Body of pancreas (tissue), 4 donors: ENCODE results near the gene RTBDN. TPM values are rescaled to one million over a fixed set of nuclear protein-coding genes. Genes with fewer than 3 reads are reported as not detected.
A peak's percentile ranks its signal among the peaks of the same experiment; 100 is the strongest.

Source experiments
- ATAC-seq: fragments of 150-250 bp; one replicate; pipeline ENCODE4 v1.9.1; 2016
- DNase-seq, 4 donors: peaks; one replicate each; pipeline ENCODE4 v3.0.0-alpha.2; 2019
- H3K27ac ChIP-seq, 4 donors: fragments of 200-600 bp; sonication (generic); 1 replicate in 3 of 4; 2 replicates in 1 of 4; pipeline versions ENCODE4 v1.5.1 to v1.6.1; 2016 to 2019; ENCODE audit warnings: mild to moderate bottlenecking in 1 of 4, mixed read lengths in 1 of 4, moderate library complexity in 1 of 4
- H3K27me3 ChIP-seq, 2 donors: fragments of 200-600 bp; sonication (generic); one replicate each; pipeline ENCODE4 v1.6.0; 2016; ENCODE audit warnings: mild to moderate bottlenecking in 1 of 2
- H3K36me3 ChIP-seq, 2 donors: fragments of 200-600 bp; sonication (generic); replicated peaks in 1 of 2; 2 replicates each; pipeline ENCODE4 v1.5.1; 2016; ENCODE audit warnings: low read depth in 2 of 2; ENCODE audit not compliant: insufficient read depth in 1 of 2
- H3K4me1 ChIP-seq: fragments of 200-600 bp; sonication (generic); one replicate; pipeline ENCODE4 v1.6.0; 2016
- H3K4me3 ChIP-seq, 2 donors: fragments of 200-600 bp; sonication (generic); 1 replicate in 1 of 2; 2 replicates in 1 of 2; pipeline ENCODE4 v1.5.1; 2016 to 2019
- H3K9me3 ChIP-seq, 3 donors: fragments of 200-600 bp; sonication (generic); 1 replicate in 2 of 3; 2 replicates in 1 of 3; pipeline ENCODE4 v1.5.1; 2016
- CTCF ChIP-seq, 7 experiments: fragments of 450-650 bp in 4 of 7; fragments of 200-600 bp in 3 of 7; sonication (generic) in 3 of 7; IDR thresholded peaks; one replicate each; pipeline ENCODE4 v1.5.1; 2016 to 2019; ENCODE audit warnings: antibody characterized with exemption in 7 of 7
- POLR2A ChIP-seq, 3 donors: fragments of 450-650 bp; IDR thresholded peaks; one replicate each; pipeline ENCODE4 v1.6.1; 2016; ENCODE audit warnings: antibody characterized with exemption in 3 of 3, mild to moderate bottlenecking in 2 of 3
- WGBS, 2 donors: methylation state at CpG; one replicate each; pipeline ENCODE4 v1.1.5; 2017; 5-methylcytosine and 5-hydroxymethylcytosine counted together
- intact Hi-C: fragments of 100-400 bp; cut with DNase I; formaldehyde crosslinking; loops from one replicate; pipeline ENCODE4 v1.15.1; 2023
- total RNA-seq, 2 donors: library from RNA; depleted of rRNA; stranded (reverse); fragments of >200 nt; gene quantifications; one replicate each; pipeline ENCODE4 v1.1.0, GENCODE V29; 2016

The RTBDN gene
- total RNA-seq, 2 donors from 2014 or later, result 0.52 TPM; not detected in 1

DNA sequence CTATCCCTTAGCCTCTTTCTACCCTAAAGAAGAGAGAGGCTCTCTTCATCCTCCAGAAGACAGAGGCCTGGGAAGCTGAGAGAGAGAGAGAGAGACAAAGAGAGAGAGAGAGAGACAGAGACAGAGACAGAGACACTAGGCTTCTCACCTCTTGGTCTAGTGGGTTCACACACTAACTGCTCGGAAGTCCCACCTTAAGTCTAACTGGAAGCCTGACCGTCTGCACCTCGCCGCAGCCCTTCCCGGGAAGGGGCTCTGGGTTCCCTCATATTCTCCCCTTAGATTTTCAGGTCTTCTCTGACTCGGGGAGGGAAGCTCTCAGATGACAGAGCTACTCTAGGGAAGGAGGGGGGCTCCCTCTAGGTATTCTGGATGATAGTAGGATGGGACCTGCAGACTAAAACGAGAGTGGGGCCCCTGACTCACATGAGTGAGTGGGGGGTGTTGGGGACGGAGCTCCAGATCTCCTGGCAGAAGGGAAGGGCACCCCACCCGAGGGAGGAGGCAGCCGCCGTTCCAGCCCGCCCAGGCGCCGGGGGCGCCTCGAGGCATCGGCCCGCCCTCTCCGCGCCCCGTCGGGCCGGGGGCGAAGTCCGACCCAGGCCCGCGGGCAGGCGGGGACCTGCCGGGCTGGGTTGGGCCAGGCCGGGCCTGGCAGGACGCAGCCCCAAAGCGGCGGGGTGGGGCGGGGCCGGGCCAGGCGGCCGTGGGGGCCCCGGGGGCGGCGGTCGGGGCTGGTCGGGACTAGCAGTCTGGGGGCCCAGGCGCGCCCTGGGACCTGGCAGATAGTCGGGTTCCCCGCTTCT, 45.1 kb downstream of the RTBDN start:
- intact Hi-C loops, result no loop called here
- Histone ChIP-seq H3K4me3 (no peak overlapping the region), H3K27ac (peak overlapping the region; percentile 94 to 100 (median 98)), H3K27me3 (no peaks in the 10 kb centered on the region), H3K4me1 (peaks cover 70% of the 10 kb centered on the region), H3K36me3 (no peaks in the 10 kb centered on the region), H3K9me3 (no peaks in the 10 kb centered on the region)
- WGBS, 2 donors, result 6 to 8% methylated on average over 4 to 39 of the region's 46 CpGs
- DNase-seq (no peak), ATAC-seq (peak; percentile 1)
- no peak for TF ChIP-seq CTCF (IDR thresholded peaks at IDR 0.05)
- TF ChIP-seq POLR2A (IDR thresholded peaks at IDR 0.05), result no peak

GRCh38 chr19:12788682-12789097, 45.7 kb downstream of the RTBDN start:
- WGBS, 2 donors, result 1 to 4% methylated on average over 5 to 12 of the region's 12 CpGs
- intact Hi-C loops, result no loop called here
- Histone ChIP-seq H3K36me3 (no peaks in the 10 kb centered on the region), H3K27ac (peak overlapping the region; percentile 94 to 100 (median 98)), H3K4me3 (no peak overlapping the region), H3K27me3 (no peaks in the 10 kb centered on the region), H3K9me3 (no peaks in the 10 kb centered on the region), H3K4me1 (peaks cover 70% of the 10 kb centered on the region)
- ATAC-seq (no peak), DNase-seq (peak; percentile 80 to 89 (median 88))
- TF ChIP-seq POLR2A (IDR thresholded peaks at IDR 0.05) (no peak), CTCF (IDR thresholded peaks at IDR 0.05) (no peak)

GRCh38 chr19:12788042-12788681, 46.2 kb downstream of the RTBDN start:
- Histone ChIP-seq H3K27ac (peak overlapping the region; percentile 94 to 100 (median 98)), H3K4me3 (no peak overlapping the region), H3K36me3 (no peaks in the 10 kb centered on the region), H3K4me1 (peaks cover 75% of the 10 kb centered on the region), H3K27me3 (no peaks in the 10 kb centered on the region), H3K9me3 (no peaks in the 10 kb centered on the region)
- TF ChIP-seq CTCF (IDR thresholded peaks at IDR 0.05), result no peak
- DNase-seq (no peak), ATAC-seq (no peak)
- 42 to 61% methylated on average over 4 of the region's 4 CpGs for WGBS, 2 donors
- intact Hi-C loops, result no loop called here

GRCh38 chr19:12787458-12787857, 46.9 kb downstream of the RTBDN start:
- intact Hi-C loops, result no loop called here
- H3K4me3 ChIP-seq, result no peak overlapping the region

More at GRCh38 chr19:12787458-12787857, 46.9 kb downstream of the RTBDN start:
- Histone ChIP-seq H3K9me3 (no peaks in the 10 kb centered on the region), H3K27me3 (no peaks in the 10 kb centered on the region), H3K27ac (peak overlapping the region; percentile 78 to 100 (median 96)), H3K36me3 (no peaks in the 10 kb centered on the region), H3K4me1 (peaks cover 83% of the 10 kb centered on the region)
- TF ChIP-seq POLR2A (IDR thresholded peaks at IDR 0.05), result no peak
- no peak for TF ChIP-seq CTCF (IDR thresholded peaks at IDR 0.05)
- ATAC-seq (no peak), DNase-seq (no peak)
- WGBS, 2 donors, result 78 to 80% methylated on average over 10 of the region's 10 CpGs
